Measurements from ENCODE around the gene TBX19. TPM values are rescaled to one million over a fixed set of nuclear protein-coding genes. Genes with fewer than 3 reads are reported as not detected.

The TBX19 gene
- total RNA-seq, 4 donors from 2014 or later: 1.4 to 8.5 (median 4.8) TPM

GRCh38 chr1:168362991-168363390 is 82.3 kb downstream of the TBX19 start:
- DNase-seq: no peak
- no peaks in the 10 kb centered on the region for H3K36me3 ChIP-seq
- no peak overlapping the region for H3K4me3 ChIP-seq
- H3K9me3 ChIP-seq: no peaks in the 10 kb centered on the region
- TF ChIP-seq POLR2A (IDR thresholded peaks at IDR 0.05) (no peak), CTCF (IDR thresholded peaks at IDR 0.05) (no peak)
- H3K4me1 ChIP-seq: no peaks in the 10 kb centered on the region
- no peak overlapping the region for H3K27ac ChIP-seq
- no peaks in the 10 kb centered on the region for H3K27me3 ChIP-seq
- intact Hi-C loops (cut with DNase I; ENCODE audit: low total_unique reads): no loop called here

Small RNA genes within 50 kb of the gene (small RNA-seq; reads per million reads assigned to genes)
- not detected for gene RNU6-1310P

Other genes starting within 250 kb of the TBX19 start
- 10 to 100 TPM in 3 of 4 donors, 1 to 10 TPM in 1; 9.7 to 45.5 (median 37.6) TPM for gene GPR161, start 143.9 kb upstream of the TBX19 start, total RNA-seq
- gene TIPRL, start 101.9 kb upstream of the TBX19 start, total RNA-seq: 10 to 100 TPM in 3 of 4 donors, 1 to 10 TPM in 1; 9.5 to 59.2 (median 28.3) TPM
- 100 to 1,000 TPM in 1 of 4 donors, 10 to 100 TPM in 3; 38.4 to 111 (median 59.2) TPM for gene SFT2D2, start 54.9 kb upstream of the TBX19 start, total RNA-seq